RWPE1 (cell line): ENCODE measurements around the gene RPS6KC1.
A peak's percentile ranks its signal among the peaks of the same experiment; 100 is the strongest.

Experiments
- CTCF ChIA-PET: fragments of 350-600 bp; sonication (Branson Sonifier 250); formaldehyde crosslinking; extraction: SDS; loops from one replicate; lab custom pipeline; 2021; lab: Yijun Ruan, JAX
- POLR2A ChIA-PET: fragments of 400-600 bp; formaldehyde crosslinking; extraction: SDS; loops from one replicate; lab custom pipeline; 2020; ENCODE audit warnings: antibody characterized with exemption; ENCODE audit not compliant: low non-redundant PET; lab: Yijun Ruan, JAX
- DNase-seq: peaks from one replicate; pipeline ENCODE4 v3.0.0; 2012; ENCODE audit warnings: low spot score
- H3K27ac ChIP-seq: fragments of 450-650 bp; 2 replicates; pipeline ENCODE4 v1.5.1; 2017
- TF ChIP-seq, protein P1 (sequence below): fragments of 450-650 bp; conservative IDR thresholded peaks from 2 replicates; pipeline ENCODE4 v1.5.1; 2017; ENCODE audit warnings: low read depth, mild to moderate bottlenecking

RPS6KC1 gene

GRCh38 chr1:213054733-213055591 is 3.9 kb downstream of the RPS6KC1 start:
- TF ChIP-seq, protein P1, sequence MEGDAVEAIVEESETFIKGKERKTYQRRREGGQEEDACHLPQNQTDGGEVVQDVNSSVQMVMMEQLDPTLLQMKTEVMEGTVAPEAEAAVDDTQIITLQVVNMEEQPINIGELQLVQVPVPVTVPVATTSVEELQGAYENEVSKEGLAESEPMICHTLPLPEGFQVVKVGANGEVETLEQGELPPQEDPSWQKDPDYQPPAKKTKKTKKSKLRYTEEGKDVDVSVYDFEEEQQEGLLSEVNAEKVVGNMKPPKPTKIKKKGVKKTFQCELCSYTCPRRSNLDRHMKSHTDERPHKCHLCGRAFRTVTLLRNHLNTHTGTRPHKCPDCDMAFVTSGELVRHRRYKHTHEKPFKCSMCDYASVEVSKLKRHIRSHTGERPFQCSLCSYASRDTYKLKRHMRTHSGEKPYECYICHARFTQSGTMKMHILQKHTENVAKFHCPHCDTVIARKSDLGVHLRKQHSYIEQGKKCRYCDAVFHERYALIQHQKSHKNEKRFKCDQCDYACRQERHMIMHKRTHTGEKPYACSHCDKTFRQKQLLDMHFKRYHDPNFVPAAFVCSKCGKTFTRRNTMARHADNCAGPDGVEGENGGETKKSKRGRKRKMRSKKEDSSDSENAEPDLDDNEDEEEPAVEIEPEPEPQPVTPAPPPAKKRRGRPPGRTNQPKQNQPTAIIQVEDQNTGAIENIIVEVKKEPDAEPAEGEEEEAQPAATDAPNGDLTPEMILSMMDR = no peak
- peak; percentile 26 for DNase-seq
- no peak overlapping the region for H3K27ac ChIP-seq
- POLR2A ChIA-PET = no interaction called here
- CTCF ChIA-PET = interaction anchor here (0.8 kb wide), 1 partner anchor 15 kb away, joined by 3 read pairs; no protein-coding TSS in a partner anchor

DNA sequence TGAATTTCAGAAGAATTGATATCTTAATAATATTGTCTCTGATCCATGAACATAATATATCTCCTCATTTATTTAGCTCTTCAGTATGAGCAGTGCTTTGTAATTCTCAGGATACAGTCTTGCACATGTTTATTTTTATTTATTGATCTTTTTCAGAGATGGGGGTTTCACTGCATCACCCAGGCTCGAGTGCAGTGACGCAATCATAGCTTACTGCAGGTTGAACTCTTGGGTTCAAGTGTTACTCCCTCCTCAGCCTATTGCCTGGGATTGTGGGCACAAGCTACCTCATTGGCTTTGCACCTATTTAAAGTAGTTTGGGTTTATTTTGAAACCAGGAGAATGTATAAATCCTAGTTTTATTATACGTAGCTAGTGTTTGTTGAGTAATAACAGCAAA is 4.7 kb downstream of the RPS6KC1 start:
- ChIA-PET POLR2A (no interaction called here), CTCF (interaction anchor here (0.8 kb wide), 1 partner anchor 14 kb away, joined by 3 read pairs; no protein-coding TSS in a partner anchor)
- TF ChIP-seq, protein P1 = no peak
- DNase-seq = no peak
- no peak overlapping the region for H3K27ac ChIP-seq

DNA sequence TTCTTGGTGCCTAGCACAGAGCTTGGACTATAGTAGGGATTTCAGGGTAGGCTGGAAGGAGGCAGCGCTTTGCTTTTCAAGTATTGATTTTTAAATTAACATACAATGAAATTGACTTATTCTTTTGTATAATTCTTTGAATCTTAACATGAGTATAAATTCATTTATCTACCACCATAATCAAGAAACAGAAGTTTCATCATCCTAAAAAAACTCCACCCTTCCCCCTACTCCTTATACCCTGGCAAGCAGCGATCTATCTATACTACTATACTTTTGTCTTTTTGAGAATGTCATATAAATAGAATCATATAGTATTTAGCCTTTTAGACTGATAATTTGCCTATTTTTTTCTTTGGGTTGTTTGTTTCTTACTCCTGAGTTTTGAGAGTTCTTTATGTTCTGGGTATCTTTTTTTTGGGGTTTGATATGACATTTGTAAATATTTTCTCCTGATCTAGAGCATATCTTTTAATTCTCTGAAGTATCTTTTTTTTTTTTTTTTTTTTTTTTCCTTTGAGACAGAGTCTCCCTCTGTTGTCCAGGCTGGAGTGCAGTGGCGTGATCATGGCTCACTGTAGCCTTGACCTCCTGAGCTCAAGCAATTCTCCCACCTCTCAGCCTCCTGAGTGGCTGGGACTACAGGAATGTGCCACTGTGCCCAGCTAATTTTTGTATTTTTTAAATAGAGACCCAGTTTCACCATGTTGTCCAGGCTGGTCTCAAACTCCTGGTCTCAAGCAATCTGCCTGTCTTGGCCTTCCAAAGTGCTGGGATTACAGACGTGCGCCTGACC is 6.4 kb downstream of the RPS6KC1 start:
- H3K27ac ChIP-seq = no peak overlapping the region
- ChIA-PET CTCF (no interaction called here), POLR2A (no interaction called here)
- TF ChIP-seq, protein P1 = no peak
- no peak for DNase-seq

- no peak overlapping the region for H3K27ac ChIP-seq
- ChIA-PET POLR2A (no interaction called here), CTCF (interaction anchor here (0.6 kb wide), 1 partner anchor 1323 kb away, joined by 3 read pairs; no protein-coding TSS in a partner anchor)
- TF ChIP-seq, protein P1 = no peak
- no peak for DNase-seq
Measured at GRCh38 chr1:213060836-213061235, 9.8 kb downstream of the RPS6KC1 start.

GRCh38 chr1:213061263-213061662 is 10.2 kb downstream of the RPS6KC1 start:
- ChIA-PET CTCF (interaction anchor here (0.5 to 0.7 kb wide), 3 partner anchors 9 to 1322 kb away, joined by 3 to 4 read pairs (median 3); no protein-coding TSS in a partner anchor), POLR2A (no interaction called here)
- TF ChIP-seq, protein P1 = no peak
- no peak for DNase-seq
- no peak overlapping the region for H3K27ac ChIP-seq

DNA sequence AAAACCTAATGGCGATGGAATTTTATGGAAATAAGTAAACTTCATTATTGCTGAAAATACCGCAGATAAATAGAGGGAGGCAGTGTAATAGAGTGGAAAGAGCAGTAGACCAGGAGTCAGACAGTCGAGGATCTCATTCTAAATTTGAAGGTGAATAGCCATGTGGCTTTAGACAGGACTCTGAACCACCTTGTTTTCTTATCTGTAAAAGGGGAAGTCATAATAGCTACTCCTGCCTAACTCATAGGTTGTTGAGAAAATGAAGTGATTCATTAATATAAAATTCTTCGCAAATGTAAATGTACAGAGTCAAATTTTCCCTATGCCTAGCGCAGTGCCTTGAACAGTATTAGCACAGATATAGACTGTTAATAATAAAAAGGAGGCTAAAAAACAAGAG is 14.8 kb downstream of the RPS6KC1 start:
- ChIA-PET CTCF (no interaction called here), POLR2A (no interaction called here)
- TF ChIP-seq, protein P1 = no peak
- H3K27ac ChIP-seq = no peak overlapping the region
- no peak for DNase-seq
